ENCODE measurements around the gene KLHDC8B. TPM values are rescaled to one million over a fixed set of nuclear protein-coding genes. Genes with fewer than 3 reads are reported as not detected.

KLHDC8B gene
- total RNA-seq, 1 experiment from 2014 or later, result 13.5 TPM

- Histone ChIP-seq H2AK5ac (ENCODE audit: insufficient read length, low read length) (no peak overlapping the region), H3K56ac (ENCODE audit: insufficient read length, low read depth, low read length) (no peak overlapping the region), H4K8ac (replicated peaks; ENCODE audit: insufficient read length, low read depth, low read length) (no peak overlapping the region), H3T11ph (ENCODE audit: low read length) (no peak overlapping the region), H2AFZ (ENCODE audit: low read length) (no peak overlapping the region), H2BK20ac (ENCODE audit: low read depth, low read length, poor library complexity, severe bottlenecking) (no peak overlapping the region), H3K79me1 (ENCODE audit: insufficient read depth, low read depth, low read length, poor library complexity, severe bottlenecking) (no peaks in the 10 kb centered on the region), H2BK15ac (ENCODE audit: low read depth, low read length) (no peak overlapping the region), H3K27ac (ENCODE audit: insufficient read length, low read depth, low read length) (no peak overlapping the region), H3K23me2 (ENCODE audit: insufficient read length, low read depth, low read length, poor library complexity, severe bottlenecking) (peaks cover 8% of the 10 kb centered on the region), H3K18ac (ENCODE audit: insufficient read length, low read depth, low read length) (no peak overlapping the region), H4K91ac (ENCODE audit: insufficient read length, low read depth, low read length) (no peak overlapping the region), H3K23ac (ENCODE audit: insufficient read length, low read depth, low read length) (no peak overlapping the region), H3K14ac (ENCODE audit: insufficient read depth, low read length) (no peak overlapping the region), H3K79me2 (ENCODE audit: insufficient read depth, low read length) (no peaks in the 10 kb centered on the region), H4K20me1 (ENCODE audit: control insufficient read depth, insufficient read depth, insufficient read length) (no peaks in the 10 kb centered on the region), H2BK120ac (ENCODE audit: low read depth, low read length, poor library complexity, severe bottlenecking) (no peak overlapping the region), H3K4ac (ENCODE audit: low read depth, low read length) (no peak overlapping the region), H3K27me3 (ENCODE audit: insufficient read depth, low read length) (no peaks in the 10 kb centered on the region), H3K9me3 (ENCODE audit: control insufficient read depth, low read depth, low read length) (no peaks in the 10 kb centered on the region), H3K4me1 (ENCODE audit: insufficient read depth, low read length) (peaks cover 6% of the 10 kb centered on the region; the same call in 1 of the 2 replicates), H2BK12ac (ENCODE audit: insufficient read length, low read depth, low read length) (no peak overlapping the region), H3K4me2 (ENCODE audit: insufficient read depth, insufficient read length, low read length) (no peak overlapping the region), H3K9ac (ENCODE audit: extremely low read depth, insufficient read length, low read length) (no peak overlapping the region), H4K5ac (ENCODE audit: insufficient read length, low read depth, low read length) (no peak overlapping the region), H2BK5ac (ENCODE audit: insufficient read length, low read length) (no peak overlapping the region)
- H3K36me3 Mint-ChIP-seq (ENCODE audit: insufficient read depth in 1 of 3, low read depth in 3 of 3), result peaks cover 0 to 6% (median 3%) of the 10 kb centered on the region in 3 experiments; a peak in 4 of 7 replicates
- peaks cover 20 to 28% of the 10 kb centered on the region in 2 experiments for H3K4me1 Mint-ChIP-seq
- WGBS (ENCODE audit: extremely low coverage, insufficient read length, low lambda C conversion rate), result no CpG with 5 or more reads among the region's 8 CpGs
- H3K27me3 Mint-ChIP-seq (ENCODE audit: low read depth), result peaks cover 11% of the 10 kb centered on the region
- H3K27ac Mint-ChIP-seq, result 0 out of 7 replicates have a peak overlapping the region, but pooled peaks of 1 of the 3 experiments have one; percentile 13
- no peak overlapping the region for H3K4me3 Mint-ChIP-seq
- no peaks in the 10 kb centered on the region for H3K9me3 Mint-ChIP-seq
- no peak for TF ChIP-seq CTCF (conservative IDR thresholded peaks at IDR 0.05)
- DNase-seq, result no peak
These were observed 4.1 kb downstream of the KLHDC8B start for GRCh38 chr3:49175530-49175929.
